ENCODE data around the gene PSD2. TPM values are rescaled to one million over a fixed set of nuclear protein-coding genes. Genes with fewer than 3 reads are reported as not detected.

The PSD2 gene
- total and polyA plus RNA-seq, 2 of the 13 experiments (the other 11 are each of a cell fraction or from before 2014, with no cell fraction given) = 0.07 TPM; not detected in 1

DNA sequence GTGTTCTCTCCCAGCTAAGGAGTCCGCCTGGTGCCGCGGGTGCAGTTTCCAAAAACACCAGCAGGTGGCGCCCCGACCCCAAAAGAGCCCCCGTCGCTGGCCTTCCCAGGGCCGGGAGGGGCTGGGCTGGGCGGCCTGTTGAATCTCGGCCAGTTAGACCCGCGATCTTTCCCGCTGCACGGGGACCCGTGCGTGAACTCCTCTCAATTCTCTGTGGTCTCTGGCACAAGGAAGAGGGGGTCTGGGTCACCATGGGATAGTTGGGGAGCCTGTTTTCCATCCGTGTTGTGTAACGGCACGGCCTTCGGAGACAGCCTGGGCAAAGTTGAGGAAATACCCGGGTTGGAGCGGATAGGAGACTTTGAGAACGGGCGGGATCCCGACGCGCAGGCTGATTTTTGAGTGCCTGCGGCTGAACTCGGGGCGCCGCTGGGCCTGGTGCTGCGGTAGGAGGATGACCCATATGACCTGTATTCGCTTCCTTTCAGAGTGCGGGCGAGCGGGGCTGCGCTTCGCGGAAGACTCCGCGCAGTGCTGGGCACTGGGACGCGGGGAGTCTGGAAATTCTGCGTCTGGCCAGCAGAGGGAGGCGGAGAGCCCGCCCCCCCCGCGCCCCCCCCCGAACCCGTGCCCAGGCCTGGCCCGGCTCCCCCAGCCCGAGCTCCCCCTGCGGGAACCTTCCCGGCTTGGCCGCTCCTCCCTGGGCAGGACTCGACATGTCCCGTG, 7.9 kb upstream of the PSD2 start (continued):
- TF ChIP-seq AHDC1 (CRISPR knock-in tag; IDR thresholded peaks at IDR 0.05; ENCODE audit: borderline replicate concordance) (no peak), ZFP37 (CRISPR knock-in tag; IDR thresholded peaks at IDR 0.05; ENCODE audit: borderline replicate concordance) (no peak), ZNF326 (CRISPR knock-in tag; IDR thresholded peaks at IDR 0.05; ENCODE audit: borderline replicate concordance) (no peak), ZNF446 (CRISPR knock-in tag; IDR thresholded peaks at IDR 0.05) (no peak), ZNF431 (CRISPR knock-in tag; IDR thresholded peaks at IDR 0.05; ENCODE audit: borderline replicate concordance, low read depth) (no peak), DNMT3B (CRISPR knock-in tag; conservative IDR thresholded peaks at IDR 0.05) (no peak), DR1 (CRISPR knock-in tag; IDR thresholded peaks at IDR 0.05) (peak; percentile 41; the same call in 1 of the 2 replicates), SMAD1 (CRISPR knock-in tag; IDR thresholded peaks at IDR 0.05; ENCODE audit: borderline replicate concordance, low read depth) (0 out of 2 replicates have a peak, but pooled peaks have one; percentile 63), MXD4 (CRISPR knock-in tag; IDR thresholded peaks at IDR 0.05) (no peak), ARNTL (CRISPR knock-in tag; IDR thresholded peaks at IDR 0.05) (no peak), ZNF33B (CRISPR knock-in tag; IDR thresholded peaks at IDR 0.05) (no peak), YY1 (IDR thresholded peaks at IDR 0.05; ENCODE audit: insufficient read depth, insufficient replicate concordance, low read depth, low read length) (peak; percentile 33), CHCHD3 (CRISPR knock-in tag; IDR thresholded peaks at IDR 0.05) (no peak), ZNF354B (CRISPR knock-in tag; IDR thresholded peaks at IDR 0.05) (no peak), NFYB (CRISPR knock-in tag; IDR thresholded peaks at IDR 0.05) (no peak), ZNF30 (CRISPR knock-in tag; IDR thresholded peaks at IDR 0.05) (no peak), ZNF563 (CRISPR knock-in tag; IDR thresholded peaks at IDR 0.05) (no peak), ZNF710 (CRISPR knock-in tag; IDR thresholded peaks at IDR 0.05; ENCODE audit: borderline replicate concordance) (no peak), JUNB (CRISPR knock-in tag; IDR thresholded peaks at IDR 0.05; ENCODE audit: borderline replicate concordance) (no peak), KMT2A (CRISPR knock-in tag; IDR thresholded peaks at IDR 0.05) (no peak), MYC (CRISPR knock-in tag; IDR thresholded peaks at IDR 0.05; ENCODE audit: borderline replicate concordance) (no peak), TARDBP (CRISPR knock-in tag; IDR thresholded peaks at IDR 0.05) (peak; percentile 37; the same call in 1 of the 2 replicates)

Measured in HepG2 (cell line).